AG08395 (cell line): ENCODE results near the gene TTLL7.
A peak's percentile ranks its signal among the peaks of the same experiment; 100 is the strongest.
"Not testable (repeated sequence)": the region's sequence is repeated elsewhere in the genome, so short reads cannot be mapped to it uniquely, and the experiment has no call there.

Experiments used
- DNase-seq: peaks from one replicate; pipeline ENCODE4 v3.0.0; 2012; ENCODE audit warnings: mixed read lengths, low spot score

TTLL7 gene

GRCh38 chr1:83932281-83932680 is 66.7 kb downstream of the TTLL7 start:
- no peak for DNase-seq

- peak; percentile 69 for DNase-seq
Observed at GRCh38 chr1:83931658-83932253, 67.2 kb downstream of the TTLL7 start.

DNA sequence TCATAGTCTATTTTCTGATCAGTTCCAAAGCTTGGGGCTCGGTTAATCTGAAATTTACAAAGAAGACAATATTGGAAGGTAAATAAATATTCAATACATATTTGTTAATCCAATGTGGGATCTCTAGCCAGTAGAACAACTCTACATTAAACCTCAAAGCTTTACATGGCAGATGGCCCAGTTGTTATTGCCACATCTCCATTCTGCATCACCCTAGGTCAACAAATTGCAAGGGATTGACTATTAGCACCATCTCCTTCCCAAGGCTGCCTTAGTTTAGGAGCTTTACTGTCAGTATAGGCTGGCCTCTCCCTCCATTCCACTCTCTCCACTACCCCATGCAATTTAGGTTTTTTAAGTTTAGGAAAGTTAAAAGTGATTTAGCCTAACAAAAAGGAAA is 69.7 kb downstream of the TTLL7 start:
- peak; percentile 24 for DNase-seq

GRCh38 chr1:83928396-83928795 is 70.5 kb downstream of the TTLL7 start:
- no peak for DNase-seq

- DNase-seq, result no peak
Observed at GRCh38 chr1:83927701-83928100, 71.2 kb downstream of the TTLL7 start.

GRCh38 chr1:83927061-83927460 is 71.9 kb downstream of the TTLL7 start:
- DNase-seq, result no peak

DNA sequence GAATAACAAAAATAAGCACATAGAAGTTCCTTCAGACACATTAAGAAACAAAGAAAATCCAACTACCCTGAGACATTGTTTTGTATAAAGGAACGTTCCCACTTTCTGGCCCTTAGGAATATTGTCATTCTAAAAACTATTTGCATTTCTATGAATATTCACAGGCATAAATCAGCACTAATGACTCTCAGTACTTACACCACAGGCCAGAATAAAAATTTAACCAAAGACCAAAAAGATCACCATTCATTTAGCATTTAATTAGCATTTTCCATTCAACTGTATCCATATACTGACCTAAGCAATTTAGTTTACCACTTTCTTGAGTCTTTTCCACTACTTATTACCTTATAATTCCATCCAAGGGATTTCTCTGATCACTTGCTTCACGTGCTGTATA is 75.4 kb downstream of the TTLL7 start:
- DNase-seq, result no peak

- DNase-seq, result no peak
Observed at GRCh38 chr1:83922431-83922830, 76.5 kb downstream of the TTLL7 start.

GRCh38 chr1:83920320-83920719 is 78.6 kb downstream of the TTLL7 start:
- DNase-seq, result no peak

DNA sequence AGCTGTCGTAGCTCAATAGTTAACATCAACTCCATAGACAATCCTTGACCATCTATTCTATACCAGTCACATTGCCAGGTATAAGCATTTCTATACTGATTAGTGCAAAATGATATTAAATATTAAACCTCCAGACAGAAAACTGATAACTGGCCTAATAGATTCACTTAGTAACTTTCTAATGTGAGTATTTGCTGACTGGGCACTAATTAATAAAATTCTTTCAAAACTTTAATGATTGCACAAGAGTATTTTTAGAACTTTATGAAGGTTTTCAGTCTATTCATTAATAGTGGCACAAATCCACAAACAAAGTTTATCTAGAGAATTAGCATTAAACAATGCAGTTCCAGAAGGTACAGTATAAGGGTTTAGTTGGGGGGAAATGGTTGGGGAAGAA is 79.1 kb downstream of the TTLL7 start:
- no peak for DNase-seq

DNA sequence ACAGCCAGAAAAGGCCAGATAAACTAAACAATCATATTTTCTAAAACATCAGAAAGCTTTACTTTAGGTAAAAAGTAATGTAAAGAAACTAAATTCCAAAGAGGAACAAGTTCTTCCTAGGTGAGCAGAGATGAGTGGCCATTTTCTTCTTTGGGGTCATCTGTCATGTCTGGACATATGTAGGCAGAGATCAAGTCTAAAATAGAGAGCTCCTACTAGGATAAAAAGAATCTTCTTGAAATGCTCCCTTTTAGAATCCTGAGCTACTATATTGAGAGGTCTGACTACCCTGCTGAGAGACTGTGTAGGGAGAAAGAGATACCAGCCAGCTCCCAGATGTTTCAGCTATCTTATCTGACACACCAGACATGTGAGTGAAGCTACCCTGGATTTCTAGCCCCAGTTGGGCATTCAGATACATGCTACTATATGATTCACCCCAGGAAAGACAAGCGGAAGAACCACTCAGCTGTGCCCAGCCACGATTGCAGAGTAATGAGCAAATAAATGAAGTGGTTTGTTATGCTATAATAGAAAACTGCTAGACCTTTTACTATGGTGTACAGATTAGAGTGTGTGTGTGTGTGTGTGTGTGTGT is 80.1 kb downstream of the TTLL7 start:
- no peak for DNase-seq

GRCh38 chr1:83917959-83918358 is 81.0 kb downstream of the TTLL7 start:
- no peak for DNase-seq

DNA sequence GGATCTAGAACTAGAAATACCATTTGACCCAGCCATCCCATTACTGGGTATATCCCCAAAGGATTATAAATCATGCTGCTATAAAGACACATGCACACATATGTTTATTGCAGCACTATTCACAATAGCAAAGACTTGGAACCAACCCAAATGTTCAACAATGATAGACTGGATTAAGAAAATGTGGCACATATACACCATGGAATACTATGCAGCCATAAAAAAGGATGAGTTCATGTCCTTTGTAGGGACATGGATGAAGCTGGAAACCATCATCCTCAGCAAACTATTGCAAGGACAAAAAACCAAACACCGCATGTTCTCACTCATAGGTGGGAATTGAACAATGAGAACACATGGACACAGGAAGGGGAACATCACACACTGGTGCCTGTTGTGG is 82.8 kb downstream of the TTLL7 start:
- DNase-seq, result not testable (repeated sequence)

GRCh38 chr1:83912876-83913275 is 86.1 kb downstream of the TTLL7 start:
- no peak for DNase-seq

DNA sequence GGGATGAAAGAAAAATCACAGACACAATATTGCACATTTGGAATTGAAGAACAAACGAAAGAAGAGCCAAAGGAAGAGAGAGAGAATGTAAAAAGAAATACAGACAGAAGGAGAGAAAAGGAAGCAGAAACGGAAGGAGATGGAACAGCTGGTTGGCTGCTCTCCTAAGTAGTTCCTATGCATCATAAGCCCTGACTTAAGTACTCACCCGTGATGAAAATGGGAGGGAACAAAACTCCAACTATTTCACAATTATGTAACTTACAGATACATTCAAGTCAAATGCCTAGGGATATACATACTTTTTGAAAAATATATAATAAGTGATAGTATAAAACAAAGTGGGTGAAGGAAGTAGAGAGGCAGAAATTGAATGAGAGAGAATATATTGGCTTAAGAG is 88.5 kb downstream of the TTLL7 start:
- DNase-seq, result no peak

DNA sequence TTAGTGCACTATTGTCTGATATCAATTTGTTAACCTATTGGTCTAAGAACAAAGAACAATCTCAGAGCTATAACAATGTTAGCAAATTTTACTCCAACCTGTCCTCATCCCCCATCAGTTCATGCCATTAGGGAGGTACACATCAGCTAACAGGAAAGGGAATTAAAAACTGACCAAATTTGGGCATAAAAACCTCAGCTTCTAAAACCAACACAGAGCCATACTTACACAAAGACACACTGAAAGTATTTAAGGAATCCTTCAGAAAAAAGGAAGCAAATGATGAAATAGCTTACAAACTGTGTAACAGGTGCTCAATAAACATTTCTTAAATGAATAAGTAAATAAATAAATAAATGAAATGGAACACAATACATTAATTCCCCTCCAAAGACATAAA is 89.2 kb downstream of the TTLL7 start:
- DNase-seq, result no peak

DNA sequence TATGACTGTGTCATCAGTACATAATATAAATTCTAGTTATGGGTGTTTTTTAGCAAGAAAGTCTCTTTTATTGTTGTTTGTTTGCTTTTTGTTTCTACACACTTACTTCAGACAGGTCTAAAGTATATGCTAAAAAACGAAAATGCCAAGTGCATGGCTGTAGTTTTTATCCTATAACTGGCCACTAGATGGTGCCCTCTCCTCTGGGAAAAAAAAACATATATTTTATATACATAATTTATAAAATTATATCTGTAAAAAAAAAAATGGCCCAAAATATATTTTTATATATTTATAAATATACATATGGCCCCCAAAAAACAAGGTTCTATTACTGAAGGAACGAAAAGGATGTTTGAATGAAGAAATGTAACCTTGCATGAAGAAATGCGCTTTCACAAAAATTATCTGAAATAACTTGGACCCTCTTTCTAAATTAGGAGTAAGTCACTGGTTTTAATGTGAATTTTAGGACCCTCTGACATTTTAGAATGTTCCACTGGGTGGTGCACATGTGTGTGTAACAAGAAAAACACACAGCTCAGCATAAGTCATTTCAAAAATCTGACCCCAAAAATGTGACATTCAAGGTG is 93.5 kb downstream of the TTLL7 start:
- peak; percentile 31 for DNase-seq

DNA sequence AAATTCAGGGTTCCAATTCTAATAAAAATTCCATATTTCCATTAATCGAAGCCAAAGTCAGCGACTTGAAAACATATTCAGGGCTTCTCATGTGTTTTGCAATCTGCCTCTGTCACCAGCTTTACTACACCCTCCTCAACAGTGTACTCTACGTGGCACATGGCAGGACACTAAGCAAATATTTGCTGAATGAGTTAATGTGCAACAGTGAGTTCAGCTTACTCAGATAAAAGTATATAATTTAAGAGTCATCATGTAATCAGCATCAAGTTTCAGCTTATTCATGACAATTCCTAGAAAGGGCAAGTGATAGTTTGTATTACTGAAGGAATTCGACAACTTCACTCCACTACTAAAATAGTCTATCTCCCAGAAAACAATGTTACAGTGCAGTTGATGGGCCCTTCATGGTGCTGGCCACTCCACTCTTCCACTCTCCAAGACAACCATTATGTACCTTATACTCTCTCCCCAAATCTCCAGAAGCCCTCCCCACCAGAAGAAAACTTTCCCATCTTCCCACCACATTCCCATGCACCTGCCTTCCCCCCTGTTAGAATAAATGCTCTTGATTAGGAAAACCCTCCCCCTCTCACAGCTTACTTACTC is 97.3 kb downstream of the TTLL7 start:
- DNase-seq, result peak; percentile 56

DNA sequence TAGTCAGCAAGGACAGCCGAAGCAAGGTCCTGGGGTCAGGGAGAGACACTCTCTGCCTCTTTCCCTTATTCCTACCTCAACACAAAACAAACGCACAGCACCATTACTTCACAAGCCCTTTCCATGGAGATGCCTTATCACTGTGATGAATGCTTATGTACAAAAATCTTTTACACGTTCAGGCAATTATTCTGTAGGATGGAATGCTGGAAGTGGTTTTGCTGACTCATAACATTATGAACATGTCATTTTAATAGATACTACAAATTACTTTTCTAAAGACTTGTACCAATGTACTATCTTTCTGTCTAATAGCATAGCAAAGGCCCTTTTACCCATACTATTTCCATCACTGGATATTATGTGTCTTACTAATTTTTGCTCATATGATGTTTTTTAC is 98.4 kb downstream of the TTLL7 start:
- DNase-seq, result no peak

- no peak for DNase-seq
Observed at GRCh38 chr1:83897516-83897915, 101.4 kb downstream of the TTLL7 start.

GRCh38 chr1:83896299-83896698 is 102.6 kb downstream of the TTLL7 start:
- no peak for DNase-seq

DNA sequence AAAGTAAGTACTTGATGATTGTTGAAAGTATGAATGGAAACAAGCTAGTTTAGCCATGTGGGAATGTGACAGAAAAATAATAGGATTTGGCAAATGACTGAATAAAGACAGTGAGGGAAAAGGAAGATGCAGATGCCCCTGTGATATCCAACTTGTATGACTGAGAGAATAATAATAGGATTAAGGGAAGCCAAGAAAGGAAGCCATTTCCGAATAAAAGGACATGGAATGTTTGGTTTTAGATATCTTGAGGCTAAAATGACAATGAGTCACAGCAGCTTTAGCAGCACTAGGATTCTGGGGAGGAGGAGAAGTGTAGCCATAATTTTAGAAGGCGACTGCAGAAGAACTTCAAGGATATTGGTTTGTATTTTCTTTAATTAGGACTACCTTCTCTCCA is 109.2 kb downstream of the TTLL7 start:
- no peak for DNase-seq

- DNase-seq, result no peak
Observed at GRCh38 chr1:83887483-83887882, 111.4 kb downstream of the TTLL7 start.

DNA sequence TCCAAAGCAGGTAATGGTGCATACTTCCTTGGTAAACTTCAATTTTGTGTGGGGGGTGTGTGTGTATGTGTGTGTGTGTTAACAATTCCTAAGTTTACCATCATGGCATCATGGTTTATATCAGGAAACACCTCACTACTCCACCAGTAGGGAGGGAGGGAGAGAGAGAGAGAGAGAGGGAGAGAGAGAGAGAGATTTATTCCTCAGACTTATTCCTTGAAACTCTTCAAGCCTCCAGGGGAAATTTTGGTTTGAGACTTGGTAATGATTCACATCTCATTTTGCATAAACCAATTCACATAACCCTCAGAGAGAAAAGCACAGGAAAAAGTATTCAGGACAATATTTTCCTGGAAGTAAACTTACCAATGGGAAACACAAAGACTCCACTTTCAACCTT is 115.0 kb downstream of the TTLL7 start:
- no peak for DNase-seq
